Esophagus squamous epithelium (tissue), 5 donors: ENCODE data around the gene CHMP1B. TPM values are rescaled to one million over a fixed set of nuclear protein-coding genes. Genes with fewer than 3 reads are reported as not detected.

ENCODE experiments used
- DNase-seq: peaks from one replicate; lab custom pipeline; 2025; lab: John Stamatoyannopoulos, UW
- H3K27ac ChIP-seq, 4 donors: fragments of 200-600 bp; sonication (generic); one replicate each; pipeline ENCODE4 v1.5.1; 2016 to 2019; ENCODE audit warnings: mild to moderate bottlenecking in 1 of 4
- H3K27me3 ChIP-seq, 4 donors: fragments of 200-600 bp; sonication (generic); 1 replicate in 3 of 4; 2 replicates in 1 of 4; pipeline versions ENCODE4 v1.5.1 to v1.6.0; 2017 to 2021; ENCODE audit warnings: antibody characterized with exemption in 1 of 4
- H3K36me3 ChIP-seq, 3 donors: fragments of 200-600 bp; sonication (generic); one replicate each; pipeline ENCODE4 v1.5.1; 2016 to 2019
- H3K4me1 ChIP-seq, 3 donors: fragments of 200-600 bp; sonication (generic); one replicate each; pipeline ENCODE4 v1.5.1; 2017 to 2019
- H3K4me3 ChIP-seq, 4 donors: fragments of 200-600 bp; sonication (generic); 1 replicate in 3 of 4; 2 replicates in 1 of 4; pipeline ENCODE4 v1.5.1; 2016 to 2019; ENCODE audit warnings: mild to moderate bottlenecking in 2 of 4, moderate library complexity in 1 of 4
- H3K9me3 ChIP-seq, 3 donors: fragments of 200-600 bp; sonication (generic); one replicate each; pipeline ENCODE4 v1.5.1; 2016 to 2019
- CTCF ChIP-seq, 6 experiments: fragments of 450-650 bp in 4 of 6; fragments of 200-600 bp in 2 of 6; sonication (generic) in 2 of 6; IDR thresholded peaks; one replicate each; pipeline ENCODE4 v1.5.1; 2016 to 2019; ENCODE audit warnings: antibody characterized with exemption in 6 of 6, mild to moderate bottlenecking in 4 of 6, moderate library complexity in 4 of 6
- POLR2A ChIP-seq, 4 donors: fragments of 450-650 bp; IDR thresholded peaks; one replicate each; pipeline ENCODE4 v1.6.1; 2017; ENCODE audit warnings: antibody characterized with exemption in 4 of 4, mild to moderate bottlenecking in 4 of 4, moderate library complexity in 3 of 4
- WGBS, 2 donors: methylation state at CpG; one replicate each; pipeline ENCODE4 v1.1.5; 2018; 5-methylcytosine and 5-hydroxymethylcytosine counted together
- intact Hi-C: fragments of 100-400 bp; cut with DNase I; formaldehyde crosslinking; loops from one replicate; pipeline ENCODE4 v1.15.0; 2022
- total RNA-seq, 4 donors: library from RNA; depleted of rRNA; stranded (reverse); fragments of >200 nt; gene quantifications; one replicate each; pipeline ENCODE4 v1.1.0, GENCODE V29; 2016
- donor health status: DM: yes; HTN: yes; CAD: no.

Gene CHMP1B
- total RNA-seq, 4 donors from 2014 or later: 35.3 to 48.3 (median 42.3) TPM

DNA sequence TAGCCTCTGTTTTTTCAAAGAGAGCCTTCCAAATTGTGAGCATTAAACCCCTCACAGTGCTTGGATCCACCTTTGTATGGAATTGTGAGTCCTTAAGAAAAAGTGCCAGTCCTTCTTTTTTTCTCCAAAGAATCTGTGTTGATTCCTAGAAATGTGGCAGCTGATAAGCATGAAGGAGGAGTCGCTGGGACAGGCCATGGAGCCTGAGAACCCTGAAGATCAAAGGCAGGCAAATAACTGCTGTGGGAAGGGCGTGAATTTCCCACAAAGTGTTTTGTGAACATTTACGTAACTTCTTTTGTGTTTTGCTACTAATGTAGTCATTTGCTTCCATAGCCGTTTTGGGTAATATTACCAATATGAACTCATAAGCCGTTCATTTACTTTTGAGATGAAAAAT lies 27.7 kb upstream of the CHMP1B start:
- WGBS, 2 donors: 52 to 72% methylated on average over 5 of the region's 5 CpGs

GRCh38 chr18:11826836-11827235 lies 24.4 kb upstream of the CHMP1B start:
- H3K4me3 ChIP-seq: no peak overlapping the region
- intact Hi-C loops: no loop called here
- no peaks in the 10 kb centered on the region for H3K36me3 ChIP-seq
- no peak for DNase-seq
- H3K27ac ChIP-seq: no peak overlapping the region
- no peaks in the 10 kb centered on the region for H3K27me3 ChIP-seq
- H3K4me1 ChIP-seq: no peaks in the 10 kb centered on the region
- TF ChIP-seq CTCF (IDR thresholded peaks at IDR 0.05) (no peak), POLR2A (IDR thresholded peaks at IDR 0.05) (no peak)
- H3K9me3 ChIP-seq: no peaks in the 10 kb centered on the region
- WGBS, 2 donors: 89 to 92% methylated on average over 11 to 12 of the region's 12 CpGs

More for the DNA sequence above, 27.7 kb upstream of the CHMP1B start:
- Histone ChIP-seq H3K27ac (no peak overlapping the region), H3K36me3 (no peaks in the 10 kb centered on the region), H3K4me3 (no peak overlapping the region), H3K4me1 (no peaks in the 10 kb centered on the region), H3K9me3 (no peaks in the 10 kb centered on the region), H3K27me3 (no peaks in the 10 kb centered on the region)
- no peak for DNase-seq
- TF ChIP-seq POLR2A (IDR thresholded peaks at IDR 0.05): no peak
- no peak for TF ChIP-seq CTCF (IDR thresholded peaks at IDR 0.05)
- intact Hi-C loops: no loop called here

GRCh38 chr18:11828786-11829432 lies 22.3 kb upstream of the CHMP1B start:
- no peak for TF ChIP-seq POLR2A (IDR thresholded peaks at IDR 0.05)
- TF ChIP-seq CTCF (IDR thresholded peaks at IDR 0.05): no peak
- H3K9me3 ChIP-seq: no peaks in the 10 kb centered on the region
- no peak overlapping the region for H3K27ac ChIP-seq
- H3K36me3 ChIP-seq: no peaks in the 10 kb centered on the region
- no peaks in the 10 kb centered on the region for H3K4me1 ChIP-seq
- 70 to 81% methylated on average over 6 of the region's 6 CpGs for WGBS, 2 donors
- H3K4me3 ChIP-seq: no peak overlapping the region
- H3K27me3 ChIP-seq: no peaks in the 10 kb centered on the region
- intact Hi-C loops: no loop called here
- no peak for DNase-seq

GRCh38 chr18:11830585-11830984 lies 20.6 kb upstream of the CHMP1B start:
- Histone ChIP-seq H3K27ac (no peak overlapping the region), H3K27me3 (no peaks in the 10 kb centered on the region), H3K4me3 (no peak overlapping the region), H3K36me3 (no peaks in the 10 kb centered on the region), H3K9me3 (no peaks in the 10 kb centered on the region), H3K4me1 (no peaks in the 10 kb centered on the region)
- TF ChIP-seq POLR2A (IDR thresholded peaks at IDR 0.05): no peak
- TF ChIP-seq CTCF (IDR thresholded peaks at IDR 0.05): no peak
- DNase-seq: no peak
- WGBS, 2 donors: 94 to 96% methylated on average over 4 of the region's 4 CpGs
- intact Hi-C loops: no loop called here

- intact Hi-C loops: no loop called here
- no peaks in the 10 kb centered on the region for H3K9me3 ChIP-seq
- H3K27me3 ChIP-seq: no peaks in the 10 kb centered on the region
- no peak for TF ChIP-seq POLR2A (IDR thresholded peaks at IDR 0.05)
- TF ChIP-seq CTCF (IDR thresholded peaks at IDR 0.05): no peak
- H3K36me3 ChIP-seq: no peaks in the 10 kb centered on the region
- no peaks in the 10 kb centered on the region for H3K4me1 ChIP-seq
- no peak for DNase-seq
- H3K27ac ChIP-seq: no peak overlapping the region
- no peak overlapping the region for H3K4me3 ChIP-seq
- WGBS, 2 donors: 74 to 78% methylated on average over 3 of the region's 3 CpGs
These were observed 19.3 kb upstream of the CHMP1B start for GRCh38 chr18:11831921-11832320.
